Measurements from ENCODE around the gene TCEANC.
"Not testable (repeated sequence)": the region's sequence is repeated elsewhere in the genome, so short reads cannot be mapped to it uniquely, and the experiment has no call there.

DNA sequence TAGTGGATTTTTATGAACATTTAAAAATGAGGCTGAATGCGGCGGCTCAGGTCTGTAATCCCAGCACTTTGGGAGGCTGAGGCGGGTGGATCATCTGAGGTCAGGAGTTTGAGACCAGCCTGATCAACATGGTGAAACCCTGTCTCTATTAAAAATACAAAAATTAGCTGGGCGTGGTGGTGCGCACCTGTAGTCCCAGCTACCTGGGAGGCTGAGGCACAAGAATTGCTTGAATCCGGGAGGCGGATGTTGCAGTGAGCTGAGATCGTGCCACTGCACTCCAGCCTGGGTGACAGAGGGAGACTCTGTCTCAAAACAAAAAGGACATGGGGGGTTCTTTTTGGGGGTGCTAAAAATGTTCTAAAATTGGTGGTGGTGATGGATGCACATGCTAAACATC is 16.8 kb downstream of the TCEANC start:
- TF ChIP-seq, protein P1, sequence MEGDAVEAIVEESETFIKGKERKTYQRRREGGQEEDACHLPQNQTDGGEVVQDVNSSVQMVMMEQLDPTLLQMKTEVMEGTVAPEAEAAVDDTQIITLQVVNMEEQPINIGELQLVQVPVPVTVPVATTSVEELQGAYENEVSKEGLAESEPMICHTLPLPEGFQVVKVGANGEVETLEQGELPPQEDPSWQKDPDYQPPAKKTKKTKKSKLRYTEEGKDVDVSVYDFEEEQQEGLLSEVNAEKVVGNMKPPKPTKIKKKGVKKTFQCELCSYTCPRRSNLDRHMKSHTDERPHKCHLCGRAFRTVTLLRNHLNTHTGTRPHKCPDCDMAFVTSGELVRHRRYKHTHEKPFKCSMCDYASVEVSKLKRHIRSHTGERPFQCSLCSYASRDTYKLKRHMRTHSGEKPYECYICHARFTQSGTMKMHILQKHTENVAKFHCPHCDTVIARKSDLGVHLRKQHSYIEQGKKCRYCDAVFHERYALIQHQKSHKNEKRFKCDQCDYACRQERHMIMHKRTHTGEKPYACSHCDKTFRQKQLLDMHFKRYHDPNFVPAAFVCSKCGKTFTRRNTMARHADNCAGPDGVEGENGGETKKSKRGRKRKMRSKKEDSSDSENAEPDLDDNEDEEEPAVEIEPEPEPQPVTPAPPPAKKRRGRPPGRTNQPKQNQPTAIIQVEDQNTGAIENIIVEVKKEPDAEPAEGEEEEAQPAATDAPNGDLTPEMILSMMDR (IDR thresholded peaks at IDR 0.05; ENCODE audit: poor library complexity), result not testable (repeated sequence)
- not testable (repeated sequence) for TF ChIP-seq EZH2 (IDR thresholded peaks at IDR 0.05; ENCODE audit: borderline replicate concordance)
